HG03469 (cell line): ENCODE data around the gene ABCC10.

Experiments
- ATAC-seq: cut with Tn5 transposase; IDR thresholded peaks from one replicate; pipeline ENCODE4 v1.9.1; 2021; ENCODE audit warnings: mild to moderate bottlenecking, moderate library complexity, moderate number of reproducible peaks; ENCODE audit not compliant: unreplicated experiment

Gene ABCC10

GRCh38 chr6:43467752-43468151 is 40.4 kb downstream of the ABCC10 start:
- no peak for ATAC-seq

GRCh38 chr6:43468240-43468639 is 40.9 kb downstream of the ABCC10 start:
- no peak for ATAC-seq

- no peak for ATAC-seq
These were observed 41.7 kb downstream of the ABCC10 start for GRCh38 chr6:43468748-43469681.

GRCh38 chr6:43469947-43470346 is 42.6 kb downstream of the ABCC10 start:
- no peak for ATAC-seq

- no peak for ATAC-seq
These were observed 44.1 kb downstream of the ABCC10 start for GRCh38 chr6:43471399-43471798.

GRCh38 chr6:43472515-43472914 is 45.2 kb downstream of the ABCC10 start:
- ATAC-seq: no peak

- ATAC-seq: no peak
These were observed 48.2 kb downstream of the ABCC10 start for GRCh38 chr6:43475516-43475915.

GRCh38 chr6:43476746-43477145 is 49.4 kb downstream of the ABCC10 start:
- no peak for ATAC-seq

GRCh38 chr6:43477235-43478007 is 50.1 kb downstream of the ABCC10 start, which contains the start of gene TJAP1:
TJAP1 (plus strand) TSS chr6:43477570; CDS start chr6:43499002, 21,432 bp downstream.
- ATAC-seq: peak; percentile 69

GRCh38 chr6:43478008-43478372 is 50.6 kb downstream of the ABCC10 start:
- no peak for ATAC-seq

GRCh38 chr6:43481075-43481474 is 53.7 kb downstream of the ABCC10 start:
- ATAC-seq: no peak

GRCh38 chr6:43481591-43482236 is 54.4 kb downstream of the ABCC10 start:
- ATAC-seq: no peak

GRCh38 chr6:43488667-43489276 is 61.4 kb downstream of the ABCC10 start:
- ATAC-seq: no peak

GRCh38 chr6:43489277-43490072 is 62.1 kb downstream of the ABCC10 start:
- no peak for ATAC-seq

- ATAC-seq: no peak
These were observed 63.2 kb downstream of the ABCC10 start for GRCh38 chr6:43490523-43490939.

GRCh38 chr6:43491750-43492661 is 64.7 kb downstream of the ABCC10 start:
- ATAC-seq: no peak

GRCh38 chr6:43492673-43493072 is 65.3 kb downstream of the ABCC10 start:
- no peak for ATAC-seq

- no peak for ATAC-seq
These were observed 65.9 kb downstream of the ABCC10 start for GRCh38 chr6:43493230-43493629.

- no peak for ATAC-seq
These were observed 66.5 kb downstream of the ABCC10 start for GRCh38 chr6:43493833-43494232.
